Measurements from ENCODE around the gene CATSPERB.

DNA sequence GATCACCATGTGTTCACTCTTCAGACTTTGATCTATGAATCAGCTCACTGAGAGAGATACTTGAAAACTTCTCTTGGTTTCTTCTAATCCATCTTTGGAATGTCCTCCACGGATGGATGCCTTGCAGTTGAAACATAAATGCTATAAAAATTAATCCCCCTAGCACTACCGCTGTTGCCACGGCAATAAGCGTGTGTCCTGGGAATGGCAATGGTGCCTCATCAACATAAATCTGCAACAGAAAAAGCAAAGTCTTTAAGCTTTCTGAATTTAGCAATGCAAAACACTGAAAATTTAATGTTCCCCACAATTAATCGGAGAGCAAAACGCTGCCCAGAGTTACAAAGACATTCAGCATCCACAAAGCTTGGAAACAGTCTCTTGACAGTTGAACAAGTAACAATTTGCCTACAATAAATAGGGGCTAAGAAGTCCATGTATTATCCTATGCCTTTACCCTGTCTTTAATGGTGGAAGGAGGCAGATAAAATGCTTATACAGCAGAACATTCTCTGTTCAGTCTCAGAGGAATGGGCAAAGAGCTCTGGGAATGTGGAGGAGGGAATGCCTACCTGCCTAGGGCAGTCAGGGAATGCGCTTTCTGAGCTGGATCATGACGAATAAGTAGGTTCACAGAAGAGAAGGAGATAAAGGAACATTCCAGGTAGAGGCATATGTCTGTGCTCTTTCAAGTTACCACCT, 150.9 kb downstream of the CATSPERB start:
- TF ChIP-seq, protein P1, sequence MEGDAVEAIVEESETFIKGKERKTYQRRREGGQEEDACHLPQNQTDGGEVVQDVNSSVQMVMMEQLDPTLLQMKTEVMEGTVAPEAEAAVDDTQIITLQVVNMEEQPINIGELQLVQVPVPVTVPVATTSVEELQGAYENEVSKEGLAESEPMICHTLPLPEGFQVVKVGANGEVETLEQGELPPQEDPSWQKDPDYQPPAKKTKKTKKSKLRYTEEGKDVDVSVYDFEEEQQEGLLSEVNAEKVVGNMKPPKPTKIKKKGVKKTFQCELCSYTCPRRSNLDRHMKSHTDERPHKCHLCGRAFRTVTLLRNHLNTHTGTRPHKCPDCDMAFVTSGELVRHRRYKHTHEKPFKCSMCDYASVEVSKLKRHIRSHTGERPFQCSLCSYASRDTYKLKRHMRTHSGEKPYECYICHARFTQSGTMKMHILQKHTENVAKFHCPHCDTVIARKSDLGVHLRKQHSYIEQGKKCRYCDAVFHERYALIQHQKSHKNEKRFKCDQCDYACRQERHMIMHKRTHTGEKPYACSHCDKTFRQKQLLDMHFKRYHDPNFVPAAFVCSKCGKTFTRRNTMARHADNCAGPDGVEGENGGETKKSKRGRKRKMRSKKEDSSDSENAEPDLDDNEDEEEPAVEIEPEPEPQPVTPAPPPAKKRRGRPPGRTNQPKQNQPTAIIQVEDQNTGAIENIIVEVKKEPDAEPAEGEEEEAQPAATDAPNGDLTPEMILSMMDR (IDR thresholded peaks at IDR 0.05), result no peak
- TF ChIP-seq POLR2A (IDR thresholded peaks at IDR 0.05), result no peak

Data from Peyer's patch (tissue), 4 donors.